Spleen (tissue), 7 donors: ENCODE results near the gene DNASE1L2.

Experiments
- CTCF ChIP-seq, 11 experiments: fragments of 200-600 bp in 7 of 11; fragments of 450-650 bp in 4 of 11; sonication (generic) in 4 of 11; IDR thresholded peaks in 8 of 11; conservative IDR thresholded peaks in 3 of 11; 1 replicate in 7 of 11; 2 replicates in 4 of 11; pipeline versions ENCODE4 v1.4.0 to v1.8.0; 2016 to 2021; ENCODE audit warnings: antibody characterized with exemption in 11 of 11, inconsistent platforms in 4 of 11, mild to moderate bottlenecking in 1 of 11
- POLR2AphosphoS5 ChIP-seq, 3 donors: sonication (generic); formaldehyde crosslinking; IDR thresholded peaks; one replicate each; pipeline ENCODE4 v1.5.1; 2017; ENCODE audit warnings: antibody characterized with exemption in 3 of 3
- donor health status: DM: no; HTN: no; CAD: no; lungs with moderate emphysema.
- donor health status: DM: no; HTN: no; CAD: no.
- donor health status: DM: no; HTN: no; CAD: no.

- TF ChIP-seq POLR2AphosphoS5 (IDR thresholded peaks at IDR 0.05) (no peak), CTCF (IDR thresholded peaks at IDR 0.05 in 8 of 11, conservative IDR thresholded peaks at IDR 0.05 in 3 of 11) (no peak)
These were observed 50.3 kb downstream of the DNASE1L2 start for GRCh38 chr16:2286550-2286949.
